Fibroblast of mammary gland (primary cell): ENCODE measurements around the gene MCTS1.
"Not testable (repeated sequence)": the region's sequence is repeated elsewhere in the genome, so short reads cannot be mapped to it uniquely, and the experiment has no call there.

Source experiments
- DNase-seq: peaks from one replicate; pipeline ENCODE4 v3.0.0-alpha.2; 2010; ENCODE audit warnings: low read depth
- H3K4me3 ChIP-seq: 2 replicates; pipeline ENCODE4 v1.5.1; 2011; ENCODE audit warnings: low read depth, mild to moderate bottlenecking, low read length, moderate library complexity; ENCODE audit not compliant: control insufficient read depth
- CTCF ChIP-seq: conservative IDR thresholded peaks from 2 replicates; pipeline ENCODE4 v1.5.1; 2011; ENCODE audit warnings: low read depth, low read length, inconsistent platforms; ENCODE audit not compliant: control insufficient read depth, insufficient read depth

The MCTS1 gene

GRCh38 chrX:120562569-120562926 is 41.4 kb upstream of the MCTS1 start:
- no peak for DNase-seq
- no peak overlapping the region for H3K4me3 ChIP-seq
- no peak for TF ChIP-seq CTCF

- TF ChIP-seq CTCF, result no peak
- no peak overlapping the region for H3K4me3 ChIP-seq
- no peak for DNase-seq
Measured at GRCh38 chrX:120564925-120565324, 39.0 kb upstream of the MCTS1 start.

GRCh38 chrX:120566817-120567216 is 37.1 kb upstream of the MCTS1 start:
- DNase-seq, result no peak
- TF ChIP-seq CTCF, result no peak
- H3K4me3 ChIP-seq, result no peak overlapping the region

- no peak overlapping the region for H3K4me3 ChIP-seq
- TF ChIP-seq CTCF, result no peak
- no peak for DNase-seq
Measured at GRCh38 chrX:120568035-120568434, 35.9 kb upstream of the MCTS1 start.

- no peak for TF ChIP-seq CTCF
- H3K4me3 ChIP-seq, result no peak overlapping the region
- no peak for DNase-seq
Measured at GRCh38 chrX:120568609-120569008, 35.3 kb upstream of the MCTS1 start.

GRCh38 chrX:120570011-120570600 is 33.8 kb upstream of the MCTS1 start:
- no peak overlapping the region for H3K4me3 ChIP-seq
- no peak for DNase-seq
- TF ChIP-seq CTCF, result no peak

- H3K4me3 ChIP-seq, DNase-seq: not testable (repeated sequence)
Measured at GRCh38 chrX:120573806-120574205, 30.1 kb upstream of the MCTS1 start.
